ENCODE data around the gene CDK14.

Gene CDK14

GRCh38 chr7:90944021-90944420, 347.9 kb downstream of the CDK14 start:
- Histone ChIP-seq H3K79me2 (ENCODE audit: insufficient read depth, low read length) (no peaks in the 10 kb centered on the region), H4K20me1 (ENCODE audit: insufficient read depth, low read length) (no peaks in the 10 kb centered on the region)
- TF ChIP-seq CTCF (IDR thresholded peaks at IDR 0.05; ENCODE audit: borderline replicate concordance, extremely low read depth, low read length, poor library complexity, severe bottlenecking) (no peak), EZH2 (IDR thresholded peaks at IDR 0.05; ENCODE audit: borderline replicate concordance, low read depth, low read length, severe bottlenecking) (no peak)

GRCh38 chr7:90945104-90945787, 349.1 kb downstream of the CDK14 start:
- TF ChIP-seq EZH2 (IDR thresholded peaks at IDR 0.05; ENCODE audit: borderline replicate concordance, low read depth, low read length, severe bottlenecking) (no peak), CTCF (IDR thresholded peaks at IDR 0.05; ENCODE audit: borderline replicate concordance, extremely low read depth, low read length, poor library complexity, severe bottlenecking) (no peak)
- no peak overlapping the region for H3K9ac ChIP-seq (ENCODE audit: low read depth, low read length)
- no peaks in the 10 kb centered on the region for H3K9me3 ChIP-seq (ENCODE audit: insufficient read depth, low read length, severe bottlenecking)
- no peaks in the 10 kb centered on the region for H3K36me3 ChIP-seq (ENCODE audit: insufficient read depth, low read length)
- no peaks in the 10 kb centered on the region for H3K79me2 ChIP-seq (ENCODE audit: insufficient read depth, low read length)
- H2AFZ ChIP-seq (ENCODE audit: low read depth, low read length): no peak overlapping the region
- H3K4me3 ChIP-seq (ENCODE audit: low read depth in 1 of 2, low read length in 2 of 2): no peak overlapping the region
- no peak for ATAC-seq (ENCODE audit: insufficient read depth, low read depth)
- H3K27me3 ChIP-seq (ENCODE audit: insufficient read depth, low read length, poor library complexity): no peaks in the 10 kb centered on the region
- no peak overlapping the region for H3K27ac ChIP-seq (ENCODE audit: low read length)
- H4K20me1 ChIP-seq (ENCODE audit: insufficient read depth, low read length): no peaks in the 10 kb centered on the region
- H3K4me1 ChIP-seq (ENCODE audit: insufficient read depth, low read length): no peaks in the 10 kb centered on the region
- no peak overlapping the region for H3K4me2 ChIP-seq (ENCODE audit: insufficient read depth, low read length)
- no peak for DNase-seq

More at GRCh38 chr7:90944021-90944420, 347.9 kb downstream of the CDK14 start:
- H3K27ac ChIP-seq (ENCODE audit: low read length): no peak overlapping the region
- H3K9ac ChIP-seq (ENCODE audit: low read depth, low read length): no peak overlapping the region
- H3K4me3 ChIP-seq (ENCODE audit: low read depth in 1 of 2, low read length in 2 of 2): no peak overlapping the region
- H2AFZ ChIP-seq (ENCODE audit: low read depth, low read length): no peak overlapping the region
- H3K4me2 ChIP-seq (ENCODE audit: insufficient read depth, low read length): no peak overlapping the region
- no peak for DNase-seq
- H3K9me3 ChIP-seq (ENCODE audit: insufficient read depth, low read length, severe bottlenecking): no peaks in the 10 kb centered on the region
- no peaks in the 10 kb centered on the region for H3K27me3 ChIP-seq (ENCODE audit: insufficient read depth, low read length, poor library complexity)
- ATAC-seq (ENCODE audit: insufficient read depth, low read depth): no peak
- H3K4me1 ChIP-seq (ENCODE audit: insufficient read depth, low read length): no peaks in the 10 kb centered on the region
- H3K36me3 ChIP-seq (ENCODE audit: insufficient read depth, low read length): no peaks in the 10 kb centered on the region

- no peak for TF ChIP-seq EZH2 (IDR thresholded peaks at IDR 0.05; ENCODE audit: borderline replicate concordance, low read depth, low read length, severe bottlenecking)
- no peak for TF ChIP-seq CTCF (IDR thresholded peaks at IDR 0.05; ENCODE audit: borderline replicate concordance, extremely low read depth, low read length, poor library complexity, severe bottlenecking)
- H2AFZ ChIP-seq (ENCODE audit: low read depth, low read length): no peak overlapping the region
- H3K27ac ChIP-seq (ENCODE audit: low read length): no peak overlapping the region
- DNase-seq (no peak), ATAC-seq (ENCODE audit: insufficient read depth, low read depth) (no peak)
- no peaks in the 10 kb centered on the region for H3K9me3 ChIP-seq (ENCODE audit: insufficient read depth, low read length, severe bottlenecking)
- H3K27me3 ChIP-seq (ENCODE audit: insufficient read depth, low read length, poor library complexity): no peaks in the 10 kb centered on the region
- H3K9ac ChIP-seq (ENCODE audit: low read depth, low read length): no peak overlapping the region
- H3K36me3 ChIP-seq (ENCODE audit: insufficient read depth, low read length): no peaks in the 10 kb centered on the region
- no peaks in the 10 kb centered on the region for H3K4me1 ChIP-seq (ENCODE audit: insufficient read depth, low read length)
- no peak overlapping the region for H3K4me3 ChIP-seq (ENCODE audit: low read depth in 1 of 2, low read length in 2 of 2)
- no peak overlapping the region for H3K4me2 ChIP-seq (ENCODE audit: insufficient read depth, low read length)
- no peaks in the 10 kb centered on the region for H4K20me1 ChIP-seq (ENCODE audit: insufficient read depth, low read length)
- H3K79me2 ChIP-seq (ENCODE audit: insufficient read depth, low read length): no peaks in the 10 kb centered on the region
Measured at GRCh38 chr7:90946730-90947501, 350.8 kb downstream of the CDK14 start.

Data from DND-41 (cell line).